Hematopoietic multipotent progenitor cell treated with erythropoietin and hydrocortisone succinate and interleukin-3 and kit ligand, for 17 days (in vitro differentiated cells): ENCODE measurements around the gene FRMD5.

Experiments used
- DNase-seq: peaks from one replicate; pipeline ENCODE4 v3.0.0-alpha.2; 2015; ENCODE audit warnings: low spot score

Gene FRMD5

GRCh38 chr15:44093836-44094235 is 101.2 kb downstream of the FRMD5 start:
- no peak for DNase-seq

- DNase-seq: no peak
Measured at GRCh38 chr15:44092221-44092620, 102.8 kb downstream of the FRMD5 start.

- DNase-seq: no peak
Measured at GRCh38 chr15:44087578-44088465, 107.2 kb downstream of the FRMD5 start.

GRCh38 chr15:44084770-44085169 is 110.3 kb downstream of the FRMD5 start:
- DNase-seq: no peak

DNA sequence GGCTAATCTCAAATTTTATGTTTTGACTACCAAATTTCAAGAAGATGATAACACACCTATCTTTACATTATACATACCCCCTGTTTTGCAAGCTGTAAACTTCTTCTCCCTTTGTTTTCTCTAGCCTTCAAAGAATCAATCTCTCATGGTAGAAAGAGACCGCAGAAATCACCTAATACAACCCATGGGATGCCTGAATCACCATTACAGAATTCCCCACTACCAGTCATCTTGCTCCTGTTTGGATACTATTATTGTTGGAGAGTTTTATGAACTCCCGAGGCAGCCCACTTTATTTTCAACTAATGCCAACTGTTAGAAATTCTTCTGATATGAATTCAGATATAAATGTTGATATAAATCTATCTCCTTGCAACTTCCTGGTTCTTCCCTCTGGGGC is 110.9 kb downstream of the FRMD5 start:
- DNase-seq: no peak

GRCh38 chr15:44082558-44083157 is 112.4 kb downstream of the FRMD5 start:
- no peak for DNase-seq

DNA sequence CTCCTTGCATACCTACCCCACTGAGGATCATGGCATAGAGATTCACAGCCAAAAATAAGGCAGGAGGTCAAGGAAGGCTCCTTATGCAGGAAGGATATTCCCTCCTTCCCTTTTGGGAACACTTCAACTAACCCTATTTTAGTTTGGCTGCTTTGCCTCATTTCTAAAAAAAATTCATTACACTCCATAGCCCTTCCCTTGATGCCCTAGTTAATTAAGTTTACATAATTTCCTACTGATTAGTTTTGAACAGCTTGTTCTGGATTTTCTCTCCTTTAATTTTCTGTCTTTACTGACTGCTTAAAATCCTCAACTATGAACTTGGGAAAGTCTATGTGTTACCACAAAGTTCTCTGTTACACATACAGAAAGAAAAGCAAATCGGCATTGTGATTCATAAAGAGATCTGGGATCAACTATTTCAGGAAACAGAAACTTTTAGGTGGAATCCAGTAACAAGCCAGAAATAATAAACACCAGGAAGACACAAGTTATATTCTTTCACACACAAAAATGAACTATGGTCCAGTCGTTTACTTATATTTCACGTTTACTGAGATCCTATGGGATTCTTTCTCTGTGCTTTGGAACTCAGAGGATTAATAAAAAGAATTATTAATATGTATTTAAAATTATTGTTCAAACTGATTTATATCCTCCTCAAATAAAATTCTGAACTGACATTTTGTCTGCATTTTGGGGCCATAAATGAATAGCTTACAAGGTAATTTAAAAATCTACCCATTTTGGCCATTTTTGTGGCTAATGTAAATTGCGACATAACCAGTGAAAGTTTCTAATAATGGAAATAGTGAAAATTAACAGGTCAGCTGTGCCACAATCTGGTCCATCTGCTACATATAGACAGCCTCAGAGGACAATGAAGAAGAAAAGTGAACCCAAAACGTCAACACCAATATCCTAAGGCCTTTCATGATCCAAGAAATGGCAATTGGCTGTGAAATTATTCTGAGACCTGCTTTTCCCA is 113.8 kb downstream of the FRMD5 start:
- no peak for DNase-seq

DNA sequence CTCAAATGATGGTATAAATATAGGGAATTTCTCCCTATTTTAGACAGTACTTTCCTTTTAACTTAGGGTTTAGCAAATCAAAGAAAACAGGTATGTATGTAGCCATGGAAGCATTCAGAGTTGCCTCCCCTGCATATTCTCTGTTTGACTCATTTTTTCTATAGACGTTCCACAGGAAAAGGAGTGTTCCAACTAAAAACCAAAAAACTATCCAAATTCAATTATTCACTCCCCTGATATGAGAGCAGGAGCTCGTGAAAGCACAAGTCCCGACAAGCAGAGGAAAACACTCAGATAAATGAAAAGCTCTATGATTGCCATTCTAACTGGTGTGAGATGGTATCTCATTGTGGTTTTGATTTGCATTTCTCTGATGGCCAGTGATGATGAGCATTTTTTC is 119.5 kb downstream of the FRMD5 start:
- no peak for DNase-seq

DNA sequence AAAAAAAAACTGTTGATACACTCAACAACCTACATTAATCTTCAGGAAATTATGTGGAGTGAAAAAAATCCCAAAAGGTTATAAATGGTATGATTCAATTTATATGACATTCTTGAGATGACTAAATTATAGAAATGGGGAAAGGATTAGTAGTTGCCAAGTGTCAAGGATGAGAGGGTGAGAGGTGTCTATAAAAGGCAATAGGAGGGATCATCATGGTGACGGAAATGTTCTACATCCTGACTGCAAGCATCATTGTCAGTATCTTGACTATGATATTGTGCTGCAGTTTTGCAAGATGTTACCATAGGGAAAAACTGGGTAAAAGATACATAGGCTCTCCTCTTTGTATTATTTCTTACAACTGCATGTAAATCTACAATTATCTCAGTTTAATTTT is 125.6 kb downstream of the FRMD5 start:
- DNase-seq: no peak

- DNase-seq: no peak
Measured at GRCh38 chr15:44068347-44068746, 126.7 kb downstream of the FRMD5 start.

DNA sequence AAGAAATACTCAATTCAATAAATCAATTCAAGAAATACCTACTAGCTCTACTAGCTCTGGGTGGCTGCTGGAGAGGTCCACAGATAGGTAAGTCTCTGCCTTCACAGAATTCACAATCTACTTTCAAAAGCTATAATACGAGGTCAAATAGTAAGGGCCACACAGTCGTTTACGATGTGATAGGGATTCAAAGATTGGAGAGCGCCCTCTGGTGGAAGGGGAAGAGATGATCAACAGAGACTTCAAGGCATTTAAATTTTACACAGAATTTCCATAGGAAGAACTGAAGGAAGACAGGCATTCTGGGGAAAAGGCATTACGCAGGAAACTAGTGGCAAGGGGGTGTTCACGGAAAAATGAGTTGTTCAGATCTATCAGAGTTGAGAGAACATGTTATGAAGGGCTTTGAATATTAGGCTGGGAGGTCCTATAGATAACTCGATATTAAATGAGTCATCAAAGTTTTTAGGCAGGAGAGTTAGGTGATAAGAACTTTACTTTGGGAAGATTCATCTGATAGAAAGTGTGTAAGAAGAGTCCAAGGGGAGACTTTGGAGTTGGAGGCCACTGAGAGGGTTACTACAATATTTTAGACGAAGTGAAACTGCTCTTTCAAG is 128.8 kb downstream of the FRMD5 start:
- DNase-seq: peak; percentile 76

GRCh38 chr15:44064706-44065105 is 130.4 kb downstream of the FRMD5 start:
- no peak for DNase-seq

- no peak for DNase-seq
Measured at GRCh38 chr15:44058126-44058525, 136.9 kb downstream of the FRMD5 start.

- no peak for DNase-seq
Measured at GRCh38 chr15:44045661-44046060, 149.4 kb downstream of the FRMD5 start.

DNA sequence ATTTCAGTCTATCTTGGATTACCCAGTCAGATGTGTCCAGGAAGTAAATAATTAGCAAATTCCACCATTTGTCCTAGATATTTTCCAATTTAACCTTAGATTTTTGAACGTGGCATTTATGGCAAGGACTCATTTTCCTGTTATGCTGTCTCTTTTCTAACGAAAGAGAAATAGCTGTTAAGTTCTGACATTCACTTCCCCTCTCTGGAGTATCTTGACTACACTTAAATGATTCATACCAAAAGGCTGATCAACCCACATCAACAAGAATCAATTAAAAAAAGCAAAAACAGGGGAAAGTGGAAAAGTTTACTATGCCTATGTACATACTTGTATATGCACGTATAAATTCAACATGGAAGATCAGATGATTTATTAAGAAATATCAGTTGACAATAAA is 149.9 kb downstream of the FRMD5 start:
- no peak for DNase-seq

GRCh38 chr15:44038755-44039191 is 156.3 kb downstream of the FRMD5 start:
- no peak for DNase-seq

DNA sequence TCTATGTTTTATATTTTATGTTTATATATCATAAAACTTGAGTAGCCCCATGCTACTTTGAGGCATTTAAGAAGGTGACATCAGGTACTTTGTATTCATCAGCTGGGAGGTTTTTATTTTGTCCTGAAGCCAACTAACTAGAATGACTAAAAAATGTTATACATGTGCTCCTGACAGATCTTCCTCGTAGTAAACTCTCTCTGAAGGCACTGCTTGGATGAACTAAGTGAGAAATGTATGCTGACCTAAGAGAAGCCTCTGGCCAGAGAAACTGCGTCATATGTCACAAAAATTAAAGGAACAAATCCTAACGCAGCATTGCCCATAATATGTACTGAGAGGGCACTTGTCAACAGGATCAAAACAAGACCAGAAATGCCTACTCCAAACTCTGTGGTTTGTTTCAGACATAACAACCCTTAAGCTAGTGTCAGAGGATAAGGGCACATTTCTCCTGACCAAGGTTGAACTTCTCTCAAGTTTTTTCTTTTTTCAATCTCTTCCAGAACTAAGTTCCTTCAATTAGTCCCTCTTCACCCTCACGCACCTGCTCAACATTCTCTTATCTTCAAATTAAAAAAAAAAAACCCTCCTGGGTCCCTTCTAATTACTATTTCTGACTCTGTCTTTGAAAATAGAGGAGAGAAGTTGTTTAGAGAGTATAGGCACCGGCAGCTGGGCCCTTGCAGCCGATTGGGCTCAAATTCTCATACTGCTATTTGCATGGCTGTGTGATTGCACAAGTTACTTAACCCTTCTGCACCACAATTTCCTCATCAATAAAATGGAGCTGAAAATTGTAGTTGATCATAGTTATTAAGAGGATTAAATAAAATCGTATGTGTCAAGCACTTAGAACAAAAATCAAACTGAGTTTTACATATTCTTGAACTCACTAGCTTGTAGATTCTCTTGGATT is 159.0 kb downstream of the FRMD5 start:
- DNase-seq: no peak

DNA sequence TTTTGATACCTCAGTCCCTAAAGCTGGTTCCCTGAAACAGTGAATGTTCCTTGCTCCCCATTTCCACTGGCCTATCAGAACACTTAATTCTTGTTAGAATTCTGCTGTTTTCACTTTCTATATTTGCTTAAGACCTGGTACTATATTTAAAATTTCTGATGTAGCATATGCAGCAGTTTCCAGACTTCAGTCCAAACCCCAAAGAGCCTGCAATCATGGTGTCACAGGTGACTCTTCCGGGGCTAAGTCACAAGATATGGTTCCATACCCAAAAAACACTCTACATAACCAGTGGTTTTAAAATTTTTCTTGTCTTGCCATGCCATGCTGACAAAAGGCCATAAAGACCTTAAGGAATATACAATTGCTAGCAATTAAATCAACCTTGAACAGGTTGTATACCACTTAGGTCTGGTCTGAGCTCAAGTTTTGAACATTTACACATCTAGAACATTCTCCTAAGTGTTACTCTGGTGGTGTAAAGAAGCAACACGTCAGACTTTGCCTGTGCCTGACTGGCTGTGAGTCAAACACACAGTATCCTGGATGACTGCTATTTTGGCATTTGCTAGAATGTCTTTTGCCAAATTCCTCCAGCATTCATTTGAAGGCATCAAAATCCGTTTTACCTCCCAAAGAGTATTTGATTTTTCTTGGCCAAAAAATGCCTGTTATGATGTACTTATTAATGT is 160.0 kb downstream of the FRMD5 start:
- no peak for DNase-seq

GRCh38 chr15:44034334-44034733 is 160.7 kb downstream of the FRMD5 start:
- DNase-seq: no peak

GRCh38 chr15:44033894-44034293 is 161.2 kb downstream of the FRMD5 start:
- no peak for DNase-seq
